NCI-H1105 treated with DMSO at 0.1 percent for 48 hours (cell line): Measurements from ENCODE around the gene PGAP3.
"Not testable (repeated sequence)": the region's sequence is repeated elsewhere in the genome, so short reads cannot be mapped to it uniquely, and the experiment has no call there.

ENCODE experiments used
- DNase-seq: peaks from one replicate; lab custom pipeline; 2025; lab: John Stamatoyannopoulos, UW

The PGAP3 gene

DNA sequence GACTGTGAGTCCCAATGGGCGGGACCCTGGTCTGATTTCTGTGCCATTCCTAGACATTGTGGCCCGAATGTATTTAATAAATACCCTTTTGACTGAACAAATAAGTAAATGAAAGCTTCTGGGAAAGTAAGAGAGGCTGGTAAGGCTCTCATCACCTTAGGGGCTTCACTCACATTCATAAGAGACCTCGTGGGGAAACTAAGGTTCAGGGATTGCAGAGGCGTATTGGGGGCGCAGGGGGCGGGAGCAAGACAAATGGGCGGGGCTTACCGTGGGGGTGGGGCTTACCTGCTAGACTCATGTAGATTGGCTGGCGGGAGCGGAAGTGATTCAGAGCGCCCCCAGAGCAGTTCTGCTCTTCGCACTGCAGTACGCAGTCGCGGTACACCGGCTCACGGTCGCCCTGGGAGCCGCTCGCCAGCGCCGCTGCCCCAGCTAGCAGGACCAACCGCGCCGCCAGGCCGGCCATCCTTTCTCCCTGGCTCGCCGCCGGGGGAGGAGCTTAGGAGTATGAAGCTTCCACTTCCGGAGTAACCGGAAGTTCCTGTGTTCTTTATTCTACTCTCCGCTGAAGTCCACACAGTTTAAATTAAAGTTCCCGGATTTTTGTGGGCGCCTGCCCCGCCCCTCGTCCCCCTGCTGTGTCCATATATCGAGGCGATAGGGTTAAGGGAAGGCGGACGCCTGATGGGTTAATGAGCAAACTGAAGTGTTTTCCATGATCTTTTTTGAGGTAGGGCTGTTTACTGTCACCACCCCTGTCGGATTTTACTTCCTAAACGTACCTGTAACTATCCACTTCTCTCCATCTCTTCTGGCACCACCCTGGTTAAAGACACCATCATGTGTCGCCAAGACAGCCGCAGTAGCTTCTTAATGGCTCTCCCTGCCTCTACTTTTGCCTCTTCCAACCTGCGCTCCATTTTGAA, at the start of gene PGAP3:
PGAP3 (minus strand) TSS at position 512 of the 929 bp plus-strand sequence; CDS start at position 469, 43 bp downstream.
- DNase-seq: peak; percentile 89

DNA sequence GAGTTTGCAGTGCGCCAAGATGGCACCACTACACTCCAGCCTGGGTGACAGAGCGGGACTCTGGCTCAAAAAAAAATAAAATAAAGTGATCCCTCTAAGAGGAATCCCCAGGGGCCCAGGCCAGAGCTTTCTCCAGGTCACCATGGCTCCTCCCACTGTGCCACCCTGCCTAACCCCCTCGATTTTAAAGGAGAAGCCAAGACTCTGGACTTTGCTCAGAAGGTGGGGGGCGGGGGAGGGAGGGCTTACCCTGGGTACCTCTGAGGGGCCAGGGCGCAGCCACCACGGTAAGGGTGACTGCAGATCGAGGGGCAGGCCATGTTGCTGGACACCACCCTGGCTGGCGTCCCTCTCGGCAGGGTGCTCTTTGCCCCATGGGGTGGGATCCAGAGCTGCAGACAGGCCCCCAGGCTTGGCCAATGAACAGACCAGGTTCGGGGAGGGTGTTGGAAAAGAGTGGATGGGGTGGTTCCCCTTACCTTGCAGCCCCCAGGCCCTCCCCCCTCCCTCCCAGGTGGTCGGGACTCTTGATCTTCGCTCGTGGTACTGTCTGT, 49.4 kb upstream of the PGAP3 start:
- DNase-seq: no peak

DNA sequence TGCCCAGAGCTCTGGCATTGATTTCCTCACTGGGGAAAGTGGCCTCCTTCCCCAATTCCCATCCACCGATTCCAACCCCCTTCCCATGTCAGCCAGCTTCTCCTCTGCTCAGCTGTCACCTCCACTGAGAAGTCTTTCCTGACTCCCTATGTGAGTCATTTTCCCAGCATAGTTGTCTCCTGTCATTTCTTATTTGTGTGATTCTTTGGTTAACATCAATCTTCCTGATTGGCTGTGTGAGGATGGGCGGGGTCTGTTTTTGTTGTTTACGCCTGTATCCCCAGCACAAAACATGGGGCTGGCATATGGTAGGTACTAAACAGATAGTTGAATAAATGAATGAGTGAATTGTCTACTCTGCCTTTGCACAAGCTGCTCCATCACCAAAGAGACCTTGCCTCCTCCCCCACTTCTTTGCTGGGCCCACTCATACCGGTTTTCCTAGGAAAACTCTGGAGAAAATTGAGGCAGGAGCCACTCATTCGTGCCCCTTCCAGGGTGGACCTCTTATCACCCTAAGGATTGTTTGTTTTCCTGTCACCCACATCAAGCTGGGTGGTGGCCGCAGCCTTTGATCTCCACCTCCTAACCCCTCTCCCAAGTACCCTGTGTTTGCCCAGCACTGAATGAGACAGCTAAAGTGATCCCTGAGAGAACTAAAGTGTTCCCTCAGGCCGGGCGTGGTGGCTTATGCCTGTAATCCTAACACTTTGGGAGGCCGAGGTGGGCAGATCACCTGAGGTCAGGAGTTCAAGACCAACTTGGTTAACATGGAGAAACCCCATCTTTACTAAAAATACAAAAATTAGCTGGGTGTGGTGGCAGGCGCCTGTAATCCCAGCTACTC, 48.7 kb upstream of the PGAP3 start:
- no peak for DNase-seq

GRCh38 chr17:39735882-39736281, 48.0 kb upstream of the PGAP3 start:
- no peak for DNase-seq

- no peak for DNase-seq
Measured at GRCh38 chr17:39732586-39732985, 44.7 kb upstream of the PGAP3 start.

DNA sequence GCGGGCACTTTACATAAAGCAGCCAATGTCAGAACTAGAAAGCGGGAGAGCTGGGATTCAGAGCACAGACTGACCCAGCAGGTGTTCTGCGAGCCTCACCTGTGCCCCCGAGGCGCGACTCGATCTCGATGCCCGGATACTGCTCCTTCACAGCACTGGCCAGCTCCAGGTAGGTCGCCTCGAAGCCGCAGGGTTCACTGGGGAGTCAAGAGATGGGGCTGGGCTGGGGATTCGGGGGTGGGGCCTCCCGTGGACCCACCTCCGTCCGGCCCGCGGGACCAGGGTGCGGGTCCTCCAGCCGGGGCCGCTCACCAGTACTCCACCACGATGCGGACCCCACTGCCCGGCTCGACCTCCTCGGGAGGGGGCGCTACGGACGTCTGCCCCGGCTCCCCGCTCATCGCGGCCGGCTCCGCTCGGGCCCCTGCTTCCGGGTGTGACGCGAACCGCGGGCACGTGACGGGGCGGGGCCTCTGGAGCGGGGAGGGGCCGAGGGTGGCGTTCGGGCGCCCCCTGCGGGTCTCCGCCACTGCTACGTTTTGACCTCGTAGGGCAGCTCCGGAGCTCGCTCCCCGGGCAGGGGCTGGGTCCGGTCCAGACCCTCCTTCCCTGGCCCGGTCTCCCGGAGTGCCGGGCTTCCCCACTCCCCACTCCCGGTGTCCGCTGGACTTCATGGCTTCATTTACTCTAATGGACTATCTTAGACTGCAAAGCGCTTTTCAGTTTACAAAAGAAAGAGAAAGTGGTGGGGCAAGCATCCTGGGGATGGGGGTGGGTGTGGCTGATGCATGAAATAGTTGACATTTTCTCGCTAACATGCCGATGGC, 42.5 kb upstream of the PGAP3 start, which contains the start of gene MIEN1:
MIEN1 (minus strand) TSS at position 438 of the 827 bp plus-strand sequence; CDS start at position 401, 37 bp downstream.
- peak; percentile 68 for DNase-seq

- DNase-seq: no peak
Measured at GRCh38 chr17:39729280-39729851, 41.5 kb upstream of the PGAP3 start.

GRCh38 chr17:39727556-39727955, 39.7 kb upstream of the PGAP3 start:
- DNase-seq: no peak

DNA sequence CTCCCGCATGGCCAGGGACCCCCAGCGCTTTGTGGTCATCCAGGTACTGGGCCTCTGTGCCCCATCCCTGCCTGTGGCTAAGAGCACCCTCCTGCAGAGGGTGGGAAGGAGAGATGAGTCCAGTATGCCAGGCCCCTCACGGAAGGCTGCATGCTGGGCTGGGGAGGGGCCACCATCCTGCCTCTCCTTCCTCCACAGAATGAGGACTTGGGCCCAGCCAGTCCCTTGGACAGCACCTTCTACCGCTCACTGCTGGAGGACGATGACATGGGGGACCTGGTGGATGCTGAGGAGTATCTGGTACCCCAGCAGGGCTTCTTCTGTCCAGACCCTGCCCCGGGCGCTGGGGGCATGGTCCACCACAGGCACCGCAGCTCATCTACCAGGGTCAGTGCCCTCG, 38.8 kb upstream of the PGAP3 start:
- DNase-seq: no peak

DNA sequence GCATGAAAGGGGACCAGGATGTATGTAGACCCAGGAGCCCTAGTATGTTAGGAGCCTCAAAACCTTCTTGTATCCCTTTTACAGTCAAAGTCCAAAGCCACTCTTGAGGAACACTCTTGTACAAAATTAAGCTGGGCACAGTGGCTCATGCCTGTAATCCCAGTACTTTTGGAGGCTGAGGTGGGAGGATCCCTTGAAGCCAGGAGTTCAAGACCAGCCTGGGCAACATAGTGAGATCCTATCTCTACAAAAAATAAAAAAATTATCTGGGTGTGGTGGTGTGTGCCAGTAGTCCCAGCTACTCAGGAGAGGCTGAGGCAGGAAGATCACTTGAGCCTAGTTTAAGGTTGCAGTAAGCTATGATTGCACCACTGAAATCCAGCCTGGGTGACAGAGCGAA, 38.1 kb upstream of the PGAP3 start:
- not testable (repeated sequence) for DNase-seq

DNA sequence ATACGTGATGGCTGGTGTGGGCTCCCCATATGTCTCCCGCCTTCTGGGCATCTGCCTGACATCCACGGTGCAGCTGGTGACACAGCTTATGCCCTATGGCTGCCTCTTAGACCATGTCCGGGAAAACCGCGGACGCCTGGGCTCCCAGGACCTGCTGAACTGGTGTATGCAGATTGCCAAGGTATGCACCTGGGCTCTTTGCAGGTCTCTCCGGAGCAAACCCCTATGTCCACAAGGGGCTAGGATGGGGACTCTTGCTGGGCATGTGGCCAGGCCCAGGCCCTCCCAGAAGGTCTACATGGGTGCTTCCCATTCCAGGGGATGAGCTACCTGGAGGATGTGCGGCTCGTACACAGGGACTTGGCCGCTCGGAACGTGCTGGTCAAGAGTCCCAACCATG, 36.9 kb upstream of the PGAP3 start:
- DNase-seq: no peak

DNA sequence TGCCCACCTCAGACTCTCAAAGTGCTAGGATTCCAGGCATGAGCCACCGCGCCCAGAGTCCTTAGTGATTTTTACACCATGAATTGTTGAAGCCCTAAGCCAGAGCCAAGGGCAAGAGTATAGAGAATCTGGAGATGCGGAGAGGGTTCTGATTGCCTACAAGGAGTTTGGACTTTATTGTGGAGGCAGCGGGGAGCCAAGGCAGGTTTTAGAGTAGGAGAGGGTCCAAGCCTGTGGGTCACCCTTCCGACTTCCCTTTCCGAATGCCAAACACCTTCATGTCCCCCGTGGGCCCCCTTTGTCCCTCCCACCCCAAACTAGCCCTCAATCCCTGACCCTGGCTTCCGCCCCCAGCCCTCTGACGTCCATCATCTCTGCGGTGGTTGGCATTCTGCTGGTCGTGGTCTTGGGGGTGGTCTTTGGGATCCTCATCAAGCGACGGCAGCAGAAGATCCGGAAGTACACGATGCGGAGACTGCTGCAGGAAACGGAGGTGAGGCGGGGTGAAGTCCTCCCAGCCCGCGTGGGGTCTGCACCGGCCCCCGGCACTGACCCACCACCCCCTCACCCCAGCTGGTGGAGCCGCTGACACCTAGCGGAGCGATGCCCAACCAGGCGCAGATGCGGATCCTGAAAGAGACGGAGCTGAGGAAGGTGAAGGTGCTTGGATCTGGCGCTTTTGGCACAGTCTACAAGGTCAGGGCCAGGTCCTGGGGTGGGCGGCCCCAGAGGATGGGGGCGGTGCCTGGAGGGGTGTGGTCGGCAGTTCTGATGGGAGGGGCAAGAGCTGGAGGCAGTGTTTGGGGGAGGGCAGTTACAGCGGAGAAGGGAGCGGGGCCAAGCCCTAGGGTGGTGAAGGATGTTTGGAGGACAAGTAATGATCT, 35.4 kb upstream of the PGAP3 start:
- DNase-seq: no peak

DNA sequence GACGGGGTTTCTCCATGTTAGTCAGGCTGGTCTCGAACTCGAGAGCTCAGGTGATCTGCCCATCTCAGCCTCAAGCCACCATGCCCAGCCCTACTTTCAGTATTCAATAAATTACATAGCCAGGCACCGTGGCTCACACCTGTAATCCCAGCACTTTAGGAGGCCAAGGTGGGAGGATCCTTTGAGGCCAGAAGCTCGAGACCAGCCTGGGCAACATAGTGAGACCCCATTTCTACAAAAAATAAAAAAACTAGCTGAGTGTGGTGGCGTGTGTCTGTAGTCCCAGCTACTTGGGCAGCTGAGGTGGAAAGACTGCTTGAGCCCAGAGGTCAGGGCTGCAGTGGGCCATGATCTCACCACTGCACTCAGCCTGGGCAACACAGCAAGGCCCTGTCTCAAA, 34.2 kb upstream of the PGAP3 start:
- DNase-seq: no peak

GRCh38 chr17:39719563-39720355, 31.9 kb upstream of the PGAP3 start:
- DNase-seq: no peak

DNA sequence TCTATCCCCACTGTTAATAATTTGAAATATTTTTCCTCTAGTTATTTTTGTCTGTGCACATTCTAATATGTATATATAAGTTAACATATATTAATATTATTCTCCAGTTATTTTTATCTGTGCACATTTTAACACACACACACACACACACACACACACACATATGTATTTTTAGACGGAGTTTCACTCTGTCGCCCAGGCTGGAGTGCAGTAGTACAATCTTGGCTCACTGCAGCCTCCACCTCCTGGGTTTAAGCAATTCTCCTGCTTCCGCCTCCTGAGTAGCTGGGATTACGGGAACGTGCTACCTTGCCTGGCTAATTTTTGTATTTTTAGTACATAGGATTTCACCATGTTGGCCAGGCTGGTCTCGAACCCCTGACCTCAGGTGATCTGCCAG, 29.8 kb upstream of the PGAP3 start:
- no peak for DNase-seq

- no peak for DNase-seq
Measured at GRCh38 chr17:39716879-39717536, 29.2 kb upstream of the PGAP3 start.

GRCh38 chr17:39716073-39716818, 28.4 kb upstream of the PGAP3 start:
- DNase-seq: no peak
